ENCODE results near the gene HS2ST1.

The HS2ST1 gene

GRCh38 chr1:87149241-87150041, 235.0 kb downstream of the HS2ST1 start:
- H3K9ac ChIP-seq (ENCODE audit: low read depth in 1 of 2, low read length in 2 of 2) = no peak overlapping the region
- H3K9me3 ChIP-seq (ENCODE audit: control insufficient read depth in 1 of 2, low read length in 2 of 2) = no peaks in the 10 kb centered on the region
- no peak overlapping the region for H3K4me3 ChIP-seq (ENCODE audit: low read depth in 1 of 2, low read length in 2 of 2)
- no peak overlapping the region for H3K27ac ChIP-seq (ENCODE audit: low read depth, low read length)
- H3K4me1 ChIP-seq (ENCODE audit: control insufficient read depth in 1 of 2, insufficient read depth in 2 of 2, low read length in 2 of 2) = peaks cover 17 to 30% of the 10 kb centered on the region in 2 donors
- no peaks in the 10 kb centered on the region for H3K36me3 ChIP-seq (ENCODE audit: control insufficient read depth in 1 of 2, insufficient read depth in 2 of 2, low read length in 2 of 2)
- H3K27me3 ChIP-seq (ENCODE audit: control insufficient read depth in 1 of 2, insufficient read depth in 2 of 2, low read length in 2 of 2) = peaks cover 0 to 8% of the 10 kb centered on the region in 2 donors

GRCh38 chr1:87150143-87150542, 235.7 kb downstream of the HS2ST1 start:
- H3K4me3 ChIP-seq (ENCODE audit: low read depth in 1 of 2, low read length in 2 of 2) = no peak overlapping the region
- H3K4me1 ChIP-seq (ENCODE audit: control insufficient read depth in 1 of 2, insufficient read depth in 2 of 2, low read length in 2 of 2) = peaks cover 17 to 37% of the 10 kb centered on the region in 2 donors
- H3K27me3 ChIP-seq (ENCODE audit: control insufficient read depth in 1 of 2, insufficient read depth in 2 of 2, low read length in 2 of 2) = peaks cover 0 to 8% of the 10 kb centered on the region in 2 donors
- no peak overlapping the region for H3K9ac ChIP-seq (ENCODE audit: low read depth in 1 of 2, low read length in 2 of 2)
- H3K9me3 ChIP-seq (ENCODE audit: control insufficient read depth in 1 of 2, low read length in 2 of 2) = no peaks in the 10 kb centered on the region
- H3K36me3 ChIP-seq (ENCODE audit: control insufficient read depth in 1 of 2, insufficient read depth in 2 of 2, low read length in 2 of 2) = no peaks in the 10 kb centered on the region
- H3K27ac ChIP-seq (ENCODE audit: low read depth, low read length) = no peak overlapping the region

GRCh38 chr1:87151500-87152421, 237.3 kb downstream of the HS2ST1 start:
- H3K4me3 ChIP-seq (ENCODE audit: low read depth in 1 of 2, low read length in 2 of 2) = peak overlapping the region; percentile 61
- no peak overlapping the region for H3K27ac ChIP-seq (ENCODE audit: low read depth, low read length)
- peak overlapping the region; percentile 9 to 34 for H3K9ac ChIP-seq (ENCODE audit: low read depth in 1 of 2, low read length in 2 of 2)
- H3K4me1 ChIP-seq (ENCODE audit: control insufficient read depth in 1 of 2, insufficient read depth in 2 of 2, low read length in 2 of 2) = peaks cover 17 to 41% of the 10 kb centered on the region in 2 donors
- no peaks in the 10 kb centered on the region for H3K9me3 ChIP-seq (ENCODE audit: control insufficient read depth in 1 of 2, low read length in 2 of 2)
- H3K36me3 ChIP-seq (ENCODE audit: control insufficient read depth in 1 of 2, insufficient read depth in 2 of 2, low read length in 2 of 2) = no peaks in the 10 kb centered on the region
- peaks cover 0 to 8% of the 10 kb centered on the region in 2 donors for H3K27me3 ChIP-seq (ENCODE audit: control insufficient read depth in 1 of 2, insufficient read depth in 2 of 2, low read length in 2 of 2)

GRCh38 chr1:87154384-87154783, 239.9 kb downstream of the HS2ST1 start:
- Histone ChIP-seq H3K9me3 (ENCODE audit: control insufficient read depth in 1 of 2, low read length in 2 of 2) (no peaks in the 10 kb centered on the region), H3K27ac (ENCODE audit: low read depth, low read length) (no peak overlapping the region), H3K27me3 (ENCODE audit: control insufficient read depth in 1 of 2, insufficient read depth in 2 of 2, low read length in 2 of 2) (peaks cover 0 to 3% of the 10 kb centered on the region in 2 donors), H3K9ac (ENCODE audit: low read depth in 1 of 2, low read length in 2 of 2) (no peak overlapping the region), H3K4me3 (ENCODE audit: low read depth in 1 of 2, low read length in 2 of 2) (no peak overlapping the region), H3K4me1 (ENCODE audit: control insufficient read depth in 1 of 2, insufficient read depth in 2 of 2, low read length in 2 of 2) (peaks cover 15 to 33% of the 10 kb centered on the region in 2 donors), H3K36me3 (ENCODE audit: control insufficient read depth in 1 of 2, insufficient read depth in 2 of 2, low read length in 2 of 2) (no peaks in the 10 kb centered on the region)

GRCh38 chr1:87155170-87155569, 240.7 kb downstream of the HS2ST1 start:
- Histone ChIP-seq H3K4me3 (ENCODE audit: low read depth in 1 of 2, low read length in 2 of 2) (no peak overlapping the region), H3K27ac (ENCODE audit: low read depth, low read length) (no peak overlapping the region), H3K4me1 (ENCODE audit: control insufficient read depth in 1 of 2, insufficient read depth in 2 of 2, low read length in 2 of 2) (peaks cover 10 to 25% of the 10 kb centered on the region in 2 donors), H3K36me3 (ENCODE audit: control insufficient read depth in 1 of 2, insufficient read depth in 2 of 2, low read length in 2 of 2) (no peaks in the 10 kb centered on the region), H3K27me3 (ENCODE audit: control insufficient read depth in 1 of 2, insufficient read depth in 2 of 2, low read length in 2 of 2) (peaks cover 0 to 3% of the 10 kb centered on the region in 2 donors), H3K9me3 (ENCODE audit: control insufficient read depth in 1 of 2, low read length in 2 of 2) (no peaks in the 10 kb centered on the region), H3K9ac (ENCODE audit: low read depth in 1 of 2, low read length in 2 of 2) (no peak overlapping the region)

- no peak overlapping the region for H3K27ac ChIP-seq (ENCODE audit: low read depth, low read length)
- H3K27me3 ChIP-seq (ENCODE audit: control insufficient read depth in 1 of 2, insufficient read depth in 2 of 2, low read length in 2 of 2) = peaks cover 0 to 3% of the 10 kb centered on the region in 2 donors
- no peaks in the 10 kb centered on the region for H3K36me3 ChIP-seq (ENCODE audit: control insufficient read depth in 1 of 2, insufficient read depth in 2 of 2, low read length in 2 of 2)
- H3K4me1 ChIP-seq (ENCODE audit: control insufficient read depth in 1 of 2, insufficient read depth in 2 of 2, low read length in 2 of 2) = peaks cover 10 to 24% of the 10 kb centered on the region in 2 donors
- H3K9me3 ChIP-seq (ENCODE audit: control insufficient read depth in 1 of 2, low read length in 2 of 2) = no peaks in the 10 kb centered on the region
- H3K4me3 ChIP-seq (ENCODE audit: low read depth in 1 of 2, low read length in 2 of 2) = no peak overlapping the region
- no peak overlapping the region for H3K9ac ChIP-seq (ENCODE audit: low read depth in 1 of 2, low read length in 2 of 2)
These were observed 241.2 kb downstream of the HS2ST1 start for GRCh38 chr1:87155648-87156047.

GRCh38 chr1:87156124-87156523, 241.7 kb downstream of the HS2ST1 start:
- no peaks in the 10 kb centered on the region for H3K36me3 ChIP-seq (ENCODE audit: control insufficient read depth in 1 of 2, insufficient read depth in 2 of 2, low read length in 2 of 2)
- no peak overlapping the region for H3K4me3 ChIP-seq (ENCODE audit: low read depth in 1 of 2, low read length in 2 of 2)
- peaks cover 0 to 3% of the 10 kb centered on the region in 2 donors for H3K27me3 ChIP-seq (ENCODE audit: control insufficient read depth in 1 of 2, insufficient read depth in 2 of 2, low read length in 2 of 2)
- no peak overlapping the region for H3K9ac ChIP-seq (ENCODE audit: low read depth in 1 of 2, low read length in 2 of 2)
- no peaks in the 10 kb centered on the region for H3K9me3 ChIP-seq (ENCODE audit: control insufficient read depth in 1 of 2, low read length in 2 of 2)
- no peak overlapping the region for H3K27ac ChIP-seq (ENCODE audit: low read depth, low read length)
- H3K4me1 ChIP-seq (ENCODE audit: control insufficient read depth in 1 of 2, insufficient read depth in 2 of 2, low read length in 2 of 2) = peaks cover 10 to 24% of the 10 kb centered on the region in 2 donors

- Histone ChIP-seq H3K4me1 (ENCODE audit: control insufficient read depth in 1 of 2, insufficient read depth in 2 of 2, low read length in 2 of 2) (peaks cover 0 to 11% of the 10 kb centered on the region in 2 donors), H3K9ac (ENCODE audit: low read depth in 1 of 2, low read length in 2 of 2) (no peak overlapping the region), H3K36me3 (ENCODE audit: control insufficient read depth in 1 of 2, insufficient read depth in 2 of 2, low read length in 2 of 2) (no peaks in the 10 kb centered on the region), H3K27ac (ENCODE audit: low read depth, low read length) (no peak overlapping the region), H3K27me3 (ENCODE audit: control insufficient read depth in 1 of 2, insufficient read depth in 2 of 2, low read length in 2 of 2) (peaks cover 0 to 5% of the 10 kb centered on the region in 2 donors), H3K9me3 (ENCODE audit: control insufficient read depth in 1 of 2, low read length in 2 of 2) (no peaks in the 10 kb centered on the region), H3K4me3 (ENCODE audit: low read depth in 1 of 2, low read length in 2 of 2) (no peak overlapping the region)
These were observed 245.0 kb downstream of the HS2ST1 start for GRCh38 chr1:87159378-87159915.

All from duodenal mucosa (tissue), 2 donors.